ENCODE measurements around the gene CHRNA3.
A peak's percentile ranks its signal among the peaks of the same experiment; 100 is the strongest.
"Not testable (repeated sequence)": the region's sequence is repeated elsewhere in the genome, so short reads cannot be mapped to it uniquely, and the experiment has no call there.

CHRNA3 gene

DNA sequence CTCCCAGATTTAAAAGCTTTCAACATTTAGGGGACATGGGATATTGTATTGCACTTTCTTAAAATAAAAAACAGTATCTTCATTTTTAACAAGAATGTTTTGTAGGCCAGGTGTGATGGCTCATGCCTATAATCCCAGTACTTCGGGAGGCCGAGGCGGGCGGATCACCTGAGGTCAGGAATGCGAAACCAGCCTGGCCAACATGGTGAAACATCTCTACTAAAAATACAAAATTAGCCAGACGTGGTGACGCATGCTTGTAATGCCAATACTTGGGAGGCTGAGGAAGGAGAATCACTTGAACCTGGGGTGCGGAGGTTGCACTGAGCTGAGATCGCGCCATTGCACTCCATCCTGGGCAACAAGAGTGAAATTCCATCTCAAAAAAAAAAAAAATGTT is 60.6 kb downstream of the CHRNA3 start:
- not testable (repeated sequence) for H3K27me3 ChIP-seq (ENCODE audit: insufficient read depth, low read length); H2BK5ac ChIP-seq (ENCODE audit: low read depth, low read length, poor library complexity)
- WGBS (ENCODE audit: extremely low coverage, insufficient coverage, insufficient read length) = no CpG with 5 or more reads among the region's 10 CpGs

DNA sequence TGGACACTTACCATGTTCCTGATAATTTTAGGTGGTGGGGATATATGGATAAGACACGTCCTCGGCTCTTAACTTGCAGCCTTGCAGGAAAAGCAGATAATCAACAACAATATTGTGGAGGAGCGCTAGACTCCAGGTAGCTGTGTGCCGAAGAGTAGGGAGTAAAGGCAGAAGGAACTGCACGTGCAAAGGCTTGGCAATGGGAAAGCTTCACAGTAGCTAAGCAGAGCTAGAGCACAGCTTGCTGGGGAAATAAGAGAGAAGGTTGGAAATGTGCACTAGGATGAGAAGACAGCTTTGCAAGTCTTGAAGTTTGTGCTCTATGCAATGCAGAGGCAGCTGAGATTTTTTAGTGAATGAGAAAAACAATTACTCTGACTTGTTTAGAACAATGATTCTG is 68.2 kb downstream of the CHRNA3 start:
- Histone ChIP-seq H3K36me3 (ENCODE audit: control insufficient read depth in 1 of 2, insufficient read depth in 2 of 2, low read length in 2 of 2) (peaks cover 10 to 22% of the 10 kb centered on the region in 2 experiments), H3K4me3 (ENCODE audit: low read depth, low read length) (no peak overlapping the region), H4K8ac (ENCODE audit: low read depth, low read length) (no peak overlapping the region), H3K18ac (ENCODE audit: low read length) (no peak overlapping the region), H2AFZ (ENCODE audit: insufficient read depth, low read length, poor library complexity) (no peak overlapping the region), H3K14ac (ENCODE audit: low read length) (no peak overlapping the region), H4K12ac (ENCODE audit: low read depth, low read length) (no peak overlapping the region), H4K91ac (ENCODE audit: low read depth, low read length) (no peak overlapping the region), H3K27me3 (ENCODE audit: insufficient read depth, low read length) (no peaks in the 10 kb centered on the region), H3K4me2 (ENCODE audit: low read length) (no peak overlapping the region), H3K4ac (ENCODE audit: low read depth, low read length) (no peak overlapping the region), H3K9ac (ENCODE audit: low read length) (no peak overlapping the region), H3K27ac (ENCODE audit: low read depth, low read length) (no peak overlapping the region), H3K23ac (ENCODE audit: low read length) (no peak overlapping the region), H3K9me3 (ENCODE audit: insufficient read depth, low read depth, low read length) (no peaks in the 10 kb centered on the region), H3K79me2 (ENCODE audit: control insufficient read depth, insufficient read depth, low read length, poor library complexity) (no peaks in the 10 kb centered on the region), H2AK5ac (ENCODE audit: low read length) (no peak overlapping the region), H3K4me1 (ENCODE audit: control insufficient read depth in 1 of 2, insufficient read depth in 2 of 2, low read length in 2 of 2) (no peaks in the 10 kb centered on the region), H3K79me1 (ENCODE audit: low read length) (no peaks in the 10 kb centered on the region), H2BK12ac (ENCODE audit: low read length) (no peak overlapping the region), H2BK120ac (ENCODE audit: insufficient read depth, low read length, poor library complexity) (no peak overlapping the region), H2BK5ac (ENCODE audit: low read depth, low read length, poor library complexity) (no peak overlapping the region)
- no CpG with 5 or more reads among the region's 5 CpGs for WGBS (ENCODE audit: extremely low coverage, insufficient coverage, insufficient read length)
- DNase-seq = no peak

More for the DNA sequence above, 60.6 kb downstream of the CHRNA3 start:
- H3K9me3 ChIP-seq (ENCODE audit: insufficient read depth, low read depth, low read length); H3K18ac ChIP-seq (ENCODE audit: low read length); H3K79me2 ChIP-seq (ENCODE audit: control insufficient read depth, insufficient read depth, low read length, poor library complexity); H2BK120ac ChIP-seq (ENCODE audit: insufficient read depth, low read length, poor library complexity); H3K27ac ChIP-seq (ENCODE audit: low read depth, low read length); H2AFZ ChIP-seq (ENCODE audit: insufficient read depth, low read length, poor library complexity); H3K14ac ChIP-seq (ENCODE audit: low read length); H3K79me1 ChIP-seq (ENCODE audit: low read length); H3K23ac ChIP-seq (ENCODE audit: low read length); H3K4ac ChIP-seq (ENCODE audit: low read depth, low read length); H3K4me2 ChIP-seq (ENCODE audit: low read length); H3K4me3 ChIP-seq (ENCODE audit: low read depth, low read length); H3K36me3 ChIP-seq (ENCODE audit: control insufficient read depth in 1 of 2, insufficient read depth in 2 of 2, low read length in 2 of 2); H2BK12ac ChIP-seq (ENCODE audit: low read length); H4K12ac ChIP-seq (ENCODE audit: low read depth, low read length); H4K91ac ChIP-seq (ENCODE audit: low read depth, low read length); H3K9ac ChIP-seq (ENCODE audit: low read length); H4K8ac ChIP-seq (ENCODE audit: low read depth, low read length); H3K4me1 ChIP-seq (ENCODE audit: control insufficient read depth in 1 of 2, insufficient read depth in 2 of 2, low read length in 2 of 2); H2AK5ac ChIP-seq (ENCODE audit: low read length): not testable (repeated sequence)
- DNase-seq = peak; percentile 61 to 70

DNA sequence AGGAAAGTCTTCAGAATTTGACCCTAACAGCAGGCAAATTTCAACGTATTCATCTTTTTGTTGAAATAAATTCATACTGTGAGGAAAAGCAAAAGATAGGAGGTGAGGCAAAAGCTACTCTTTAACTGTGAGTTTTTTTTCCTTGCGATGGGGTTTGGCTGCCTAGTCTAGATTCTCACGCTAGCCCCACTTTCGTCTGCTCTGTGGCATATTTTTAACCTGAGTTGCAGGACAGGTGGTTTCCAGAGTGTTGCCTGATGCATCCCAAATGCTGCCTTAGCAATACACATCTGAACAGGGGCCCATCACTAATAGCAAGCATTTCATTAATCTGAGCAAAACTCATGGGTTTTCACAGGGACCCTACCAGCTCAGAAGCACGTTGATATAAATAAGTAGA is 68.9 kb downstream of the CHRNA3 start:
- no peak overlapping the region for H3K4me3 ChIP-seq (ENCODE audit: low read depth, low read length)
- H3K9ac ChIP-seq (ENCODE audit: low read length) = no peak overlapping the region
- no peaks in the 10 kb centered on the region for H3K4me1 ChIP-seq (ENCODE audit: control insufficient read depth in 1 of 2, insufficient read depth in 2 of 2, low read length in 2 of 2)
- H3K4me2 ChIP-seq (ENCODE audit: low read length) = no peak overlapping the region
- H3K4ac ChIP-seq (ENCODE audit: low read depth, low read length) = no peak overlapping the region
- no peaks in the 10 kb centered on the region for H3K9me3 ChIP-seq (ENCODE audit: insufficient read depth, low read depth, low read length)
- no peaks in the 10 kb centered on the region for H3K79me2 ChIP-seq (ENCODE audit: control insufficient read depth, insufficient read depth, low read length, poor library complexity)
- no peaks in the 10 kb centered on the region for H3K27me3 ChIP-seq (ENCODE audit: insufficient read depth, low read length)
- H2BK120ac ChIP-seq (ENCODE audit: insufficient read depth, low read length, poor library complexity) = no peak overlapping the region
- H2AFZ ChIP-seq (ENCODE audit: insufficient read depth, low read length, poor library complexity) = no peak overlapping the region
- no peak overlapping the region for H3K27ac ChIP-seq (ENCODE audit: low read depth, low read length)
- no peak overlapping the region for H2AK5ac ChIP-seq (ENCODE audit: low read length)
- peaks cover 13 to 26% of the 10 kb centered on the region in 2 experiments for H3K36me3 ChIP-seq (ENCODE audit: control insufficient read depth in 1 of 2, insufficient read depth in 2 of 2, low read length in 2 of 2)
- H4K8ac ChIP-seq (ENCODE audit: low read depth, low read length) = no peak overlapping the region
- no peak overlapping the region for H2BK12ac ChIP-seq (ENCODE audit: low read length)
- H2BK5ac ChIP-seq (ENCODE audit: low read depth, low read length, poor library complexity) = no peak overlapping the region
- no peak for DNase-seq
- H3K14ac ChIP-seq (ENCODE audit: low read length) = no peak overlapping the region
- no CpG with 5 or more reads among the region's 5 CpGs for WGBS (ENCODE audit: extremely low coverage, insufficient coverage, insufficient read length)
- H3K23ac ChIP-seq (ENCODE audit: low read length) = no peak overlapping the region
- no peak overlapping the region for H3K18ac ChIP-seq (ENCODE audit: low read length)
- H3K79me1 ChIP-seq (ENCODE audit: low read length) = no peaks in the 10 kb centered on the region
- H4K91ac ChIP-seq (ENCODE audit: low read depth, low read length) = no peak overlapping the region
- no peak overlapping the region for H4K12ac ChIP-seq (ENCODE audit: low read depth, low read length)

DNA sequence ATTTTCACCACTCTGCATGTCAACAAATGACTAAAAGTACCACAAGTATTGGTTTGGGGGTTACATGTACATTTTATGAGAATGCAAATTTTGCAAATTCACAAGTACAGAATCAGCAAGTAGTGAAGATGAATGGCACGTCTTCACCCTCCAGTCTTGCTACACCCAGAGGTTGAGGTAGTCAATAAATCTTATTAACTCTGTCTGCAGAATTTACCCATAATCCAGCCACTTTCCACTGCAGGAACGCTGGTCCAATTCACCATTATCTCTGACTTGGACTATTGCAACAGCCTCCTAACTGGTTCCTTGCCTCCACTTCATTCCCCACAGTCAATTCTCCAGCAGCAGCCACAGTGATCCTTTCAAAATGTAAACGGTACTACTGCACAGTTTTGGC is 70.0 kb downstream of the CHRNA3 start:
- no peak overlapping the region for H3K23ac ChIP-seq (ENCODE audit: low read length)
- no peak overlapping the region for H3K9ac ChIP-seq (ENCODE audit: low read length)
- H3K79me2 ChIP-seq (ENCODE audit: control insufficient read depth, insufficient read depth, low read length, poor library complexity) = no peaks in the 10 kb centered on the region
- H3K27ac ChIP-seq (ENCODE audit: low read depth, low read length) = no peak overlapping the region
- no peak overlapping the region for H2BK12ac ChIP-seq (ENCODE audit: low read length)
- H2BK120ac ChIP-seq (ENCODE audit: insufficient read depth, low read length, poor library complexity) = no peak overlapping the region
- H3K4me2 ChIP-seq (ENCODE audit: low read length) = no peak overlapping the region
- H3K4ac ChIP-seq (ENCODE audit: low read depth, low read length) = no peak overlapping the region
- no peaks in the 10 kb centered on the region for H3K79me1 ChIP-seq (ENCODE audit: low read length)
- no peak for DNase-seq
- no peak overlapping the region for H4K91ac ChIP-seq (ENCODE audit: low read depth, low read length)
- H4K12ac ChIP-seq (ENCODE audit: low read depth, low read length) = no peak overlapping the region
- no CpG with 5 or more reads among the region's 3 CpGs for WGBS (ENCODE audit: extremely low coverage, insufficient coverage, insufficient read length)
- H2AK5ac ChIP-seq (ENCODE audit: low read length) = no peak overlapping the region
- H4K8ac ChIP-seq (ENCODE audit: low read depth, low read length) = no peak overlapping the region
- H3K36me3 ChIP-seq (ENCODE audit: control insufficient read depth in 1 of 2, insufficient read depth in 2 of 2, low read length in 2 of 2) = peaks cover 20 to 34% of the 10 kb centered on the region in 2 experiments
- no peak overlapping the region for H2BK5ac ChIP-seq (ENCODE audit: low read depth, low read length, poor library complexity)
- H3K4me1 ChIP-seq (ENCODE audit: control insufficient read depth in 1 of 2, insufficient read depth in 2 of 2, low read length in 2 of 2) = no peaks in the 10 kb centered on the region
- H3K27me3 ChIP-seq (ENCODE audit: insufficient read depth, low read length) = no peaks in the 10 kb centered on the region
- H2AFZ ChIP-seq (ENCODE audit: insufficient read depth, low read length, poor library complexity) = no peak overlapping the region
- H3K14ac ChIP-seq (ENCODE audit: low read length) = no peak overlapping the region
- no peaks in the 10 kb centered on the region for H3K9me3 ChIP-seq (ENCODE audit: insufficient read depth, low read depth, low read length)
- no peak overlapping the region for H3K18ac ChIP-seq (ENCODE audit: low read length)
- H3K4me3 ChIP-seq (ENCODE audit: low read depth, low read length) = no peak overlapping the region
